Progenitor cell of endocrine pancreas (in vitro differentiated cells): ENCODE data around the gene C4B. TPM values are rescaled to one million over a fixed set of nuclear protein-coding genes. Genes with fewer than 3 reads are reported as not detected.

Experiments
- DNase-seq: peaks from one replicate; pipeline ENCODE4 v3.0.0; 2021; ENCODE audit warnings: low spot score; ENCODE audit not compliant: unreplicated experiment
- H3K27ac Mint-ChIP-seq: 2 replicates; pipeline ENCODE4 v1.8.0; 2021; ENCODE audit warnings: mild to moderate bottlenecking, moderate library complexity, mixed read lengths
- H3K27me3 Mint-ChIP-seq: 2 replicates; pipeline ENCODE4 v1.8.0; 2021; ENCODE audit warnings: mixed read lengths
- H3K36me3 Mint-ChIP-seq: 2 replicates; pipeline ENCODE4 v1.8.0; 2022; ENCODE audit warnings: mixed read lengths; ENCODE audit not compliant: insufficient read depth
- H3K4me1 Mint-ChIP-seq: 2 replicates; pipeline ENCODE4 v1.8.0; 2021; ENCODE audit warnings: low read depth, mixed read lengths
- H3K4me3 Mint-ChIP-seq: 2 replicates; pipeline ENCODE4 v1.8.0; 2021; ENCODE audit warnings: low read depth, mild to moderate bottlenecking, moderate library complexity, mixed read lengths
- H3K9me3 Mint-ChIP-seq: 2 replicates; pipeline ENCODE4 v1.8.0; 2021; ENCODE audit warnings: low read depth, mixed read lengths
- CTCF ChIP-seq: fragments of 200-600 bp; sonication (generic); IDR thresholded peaks from one replicate; pipeline ENCODE4 v1.5.0; 2021; ENCODE audit warnings: antibody characterized with exemption, mild to moderate bottlenecking; ENCODE audit not compliant: unreplicated experiment
- total RNA-seq: library from RNA; stranded (reverse); gene quantifications from 2 replicates; pipeline ENCODE4 v1.2.1, GENCODE V29; 2021

The C4B gene
- total RNA-seq, 1 donor from 2014 or later = 8.4 TPM

GRCh38 chr6:31968791-31969711, 45.5 kb upstream of the C4B start:
- no peak for DNase-seq
- Mint-ChIP-seq H3K9me3 (no peaks in the 10 kb centered on the region), H3K36me3 (peaks cover 9% of the 10 kb centered on the region), H3K4me3 (no peak overlapping the region), H3K4me1 (peaks cover 12% of the 10 kb centered on the region), H3K27me3 (no peaks in the 10 kb centered on the region), H3K27ac (peak overlapping the region; percentile 77)
- TF ChIP-seq CTCF = no peak

GRCh38 chr6:31969712-31970603, 44.6 kb upstream of the C4B start:
- Mint-ChIP-seq H3K4me3 (peak overlapping the region; percentile 61), H3K36me3 (peaks cover 14% of the 10 kb centered on the region), H3K27me3 (no peaks in the 10 kb centered on the region), H3K9me3 (no peaks in the 10 kb centered on the region), H3K4me1 (peaks cover 12% of the 10 kb centered on the region), H3K27ac (peak overlapping the region; percentile 77)
- TF ChIP-seq CTCF = no peak
- no peak for DNase-seq

- Mint-ChIP-seq H3K4me3 (peak overlapping the region; percentile 95), H3K27me3 (no peaks in the 10 kb centered on the region), H3K9me3 (no peaks in the 10 kb centered on the region), H3K4me1 (peaks cover 12% of the 10 kb centered on the region), H3K27ac (peak overlapping the region; percentile 100), H3K36me3 (peaks cover 21% of the 10 kb centered on the region)
- no peak for TF ChIP-seq CTCF
- no peak for DNase-seq
These were observed 43.9 kb upstream of the C4B start for GRCh38 chr6:31970604-31971271.

- no peak for TF ChIP-seq CTCF
- peaks cover 21% of the 10 kb centered on the region for H3K36me3 Mint-ChIP-seq
- H3K9me3 Mint-ChIP-seq = no peaks in the 10 kb centered on the region
- peaks cover 12% of the 10 kb centered on the region for H3K4me1 Mint-ChIP-seq
- peak overlapping the region; percentile 100 for H3K27ac Mint-ChIP-seq
- H3K4me3 Mint-ChIP-seq = peak overlapping the region; percentile 95
- no peaks in the 10 kb centered on the region for H3K27me3 Mint-ChIP-seq
- no peak for DNase-seq
These were observed 43.2 kb upstream of the C4B start for GRCh38 chr6:31971279-31971992.
